ENCODE measurements around the gene OSBPL5.
"Not testable (repeated sequence)": the region's sequence is repeated elsewhere in the genome, so short reads cannot be mapped to it uniquely, and the experiment has no call there.

The OSBPL5 gene

GRCh38 chr11:3120071-3120792, 44.9 kb downstream of the OSBPL5 start:
- H3K4me3 ChIP-seq (ENCODE audit: low read depth, low read length) = no peak overlapping the region
- DNase-seq (ENCODE audit: low read depth) = no peak
- no peak for TF ChIP-seq POLR2A (IDR thresholded peaks at IDR 0.05; ENCODE audit: extremely low read depth, insufficient read length)
- no peak for TF ChIP-seq MYC (IDR thresholded peaks at IDR 0.05; ENCODE audit: low read depth, low read length)

GRCh38 chr11:3119141-3119821, 45.8 kb downstream of the OSBPL5 start:
- H3K4me3 ChIP-seq (ENCODE audit: low read depth, low read length) = no peak overlapping the region
- TF ChIP-seq MAX (IDR thresholded peaks at IDR 0.05; ENCODE audit: low read depth, low read length) (no peak), CTCF (IDR thresholded peaks at IDR 0.05; ENCODE audit: low read depth, low read length) (no peak), POLR2A (IDR thresholded peaks at IDR 0.05; ENCODE audit: extremely low read depth, insufficient read length) (no peak), MYC (IDR thresholded peaks at IDR 0.05; ENCODE audit: low read depth, low read length) (no peak)
- DNase-seq (ENCODE audit: low read depth) = no peak

- H3K4me3 ChIP-seq (ENCODE audit: low read depth, low read length) = no peak overlapping the region
- TF ChIP-seq MYC (IDR thresholded peaks at IDR 0.05; ENCODE audit: low read depth, low read length) (no peak), CTCF (IDR thresholded peaks at IDR 0.05; ENCODE audit: low read depth, low read length) (no peak), MAX (IDR thresholded peaks at IDR 0.05; ENCODE audit: low read depth, low read length) (no peak), POLR2A (IDR thresholded peaks at IDR 0.05; ENCODE audit: extremely low read depth, insufficient read length) (no peak)
- no peak for DNase-seq (ENCODE audit: low read depth)
Measured at GRCh38 chr11:3115321-3115720, 49.8 kb downstream of the OSBPL5 start.

GRCh38 chr11:3113661-3114060, 51.4 kb downstream of the OSBPL5 start:
- not testable (repeated sequence) for DNase-seq (ENCODE audit: low read depth); H3K4me3 ChIP-seq (ENCODE audit: low read depth, low read length)

- TF ChIP-seq MAX (IDR thresholded peaks at IDR 0.05; ENCODE audit: low read depth, low read length) (peak; percentile 85), MYC (IDR thresholded peaks at IDR 0.05; ENCODE audit: low read depth, low read length) (no peak)
- peak; percentile 69 for DNase-seq (ENCODE audit: low read depth)
- H3K4me3 ChIP-seq (ENCODE audit: low read depth, low read length) = no peak overlapping the region
Measured at GRCh38 chr11:3111919-3112690, 53.0 kb downstream of the OSBPL5 start.

- no peak for DNase-seq (ENCODE audit: low read depth)
- TF ChIP-seq CTCF (IDR thresholded peaks at IDR 0.05; ENCODE audit: low read depth, low read length) = no peak
- TF ChIP-seq MYC (IDR thresholded peaks at IDR 0.05; ENCODE audit: low read depth, low read length) = no peak
- TF ChIP-seq POLR2A (IDR thresholded peaks at IDR 0.05; ENCODE audit: extremely low read depth, insufficient read length) = no peak
- no peak for TF ChIP-seq MAX (IDR thresholded peaks at IDR 0.05; ENCODE audit: low read depth, low read length)
- H3K4me3 ChIP-seq (ENCODE audit: low read depth, low read length) = no peak overlapping the region
Measured at GRCh38 chr11:3111466-3111865, 53.6 kb downstream of the OSBPL5 start.

Measured in NB4 (cell line).